GM23338 (cell line): ENCODE data around the gene CATSPERD. TPM values are rescaled to one million over a fixed set of nuclear protein-coding genes. Genes with fewer than 3 reads are reported as not detected.
A peak's percentile ranks its signal among the peaks of the same experiment; 100 is the strongest.

Experiments used
- ATAC-seq: fragments of 200-7000 bp; cut with Tn5 transposase; 3 replicates; pipeline ENCODE4 v1.9.1; 2020
- DNase-seq: peaks from one replicate; pipeline ENCODE4 v3.0.0-alpha.2; 2015; ENCODE audit warnings: low spot score
- H2AFZ ChIP-seq: fragments of 200-600 bp; sonication (generic); 2 replicates; pipeline ENCODE4 v1.8.0; 2016; ENCODE audit warnings: antibody characterized with exemption, mild to moderate bottlenecking, moderate library complexity
- H3F3A ChIP-seq: fragments of 200-600 bp; sonication (generic); replicated peaks from 2 replicates; pipeline ENCODE4 v1.8.0; 2017; ENCODE audit warnings: antibody characterized with exemption, mixed run types, low read depth
- H3K27ac ChIP-seq: fragments of 200-600 bp; sonication (generic); 2 replicates; pipeline ENCODE4 v1.6.1; 2016; ENCODE audit warnings: low read depth
- H3K27me3 ChIP-seq: fragments of 200-600 bp; sonication (generic); 2 replicates; pipeline ENCODE4 v1.8.0; 2016; ENCODE audit warnings: mild to moderate bottlenecking, mixed run types, moderate library complexity; ENCODE audit not compliant: insufficient read depth
- H3K36me3 ChIP-seq: fragments of 200-600 bp; sonication (generic); 2 replicates; pipeline ENCODE4 v1.8.0; 2016; ENCODE audit warnings: mild to moderate bottlenecking; ENCODE audit not compliant: insufficient read depth
- H3K4me1 ChIP-seq: fragments of 200-600 bp; sonication (generic); 2 replicates; pipeline ENCODE4 v1.8.0; 2016; ENCODE audit warnings: mild to moderate bottlenecking, moderate library complexity; ENCODE audit not compliant: insufficient read depth
- H3K4me2 ChIP-seq: fragments of 200-600 bp; sonication (generic); 2 replicates; pipeline ENCODE4 v1.7.1; 2017; ENCODE audit warnings: mixed run types
- H3K4me3 ChIP-seq: fragments of 200-600 bp; sonication (generic); 2 replicates; pipeline ENCODE4 v1.6.1; 2016; ENCODE audit warnings: mixed run types
- H3K79me2 ChIP-seq: fragments of 200-600 bp; sonication (generic); replicated peaks from 2 replicates; pipeline ENCODE4 v1.8.0; 2017; ENCODE audit warnings: mild to moderate bottlenecking; ENCODE audit not compliant: insufficient read depth
- H3K9me2 ChIP-seq: fragments of 200-600 bp; sonication (generic); 2 replicates; pipeline ENCODE4 v1.8.0; 2017; ENCODE audit not compliant: insufficient read depth
- H4K20me1 ChIP-seq: fragments of 200-600 bp; sonication (generic); replicated peaks from 2 replicates; pipeline ENCODE4 v1.8.0; 2017; ENCODE audit warnings: mild to moderate bottlenecking; ENCODE audit not compliant: insufficient read depth
- H3K27ac Mint-ChIP-seq: 2 replicates; pipeline ENCODE4 v1.8.0; 2020; ENCODE audit warnings: inconsistent platforms, mild to moderate bottlenecking, moderate library complexity, mixed read lengths
- H3K27me3 Mint-ChIP-seq: 3 replicates; pipeline ENCODE4 v1.8.0; 2022; ENCODE audit warnings: low read depth, mild to moderate bottlenecking, moderate library complexity, mixed read lengths, inconsistent platforms; ENCODE audit not compliant: insufficient read depth, poor library complexity
- H3K36me3 Mint-ChIP-seq: 3 replicates; pipeline ENCODE4 v1.8.0; 2021; ENCODE audit warnings: low read depth, mild to moderate bottlenecking, inconsistent platforms, moderate library complexity, mixed read lengths
- H3K4me1 Mint-ChIP-seq: 3 replicates; pipeline ENCODE4 v1.8.0; 2020; ENCODE audit warnings: mild to moderate bottlenecking, inconsistent platforms, mixed read lengths
- H3K4me3 Mint-ChIP-seq: 3 replicates; pipeline ENCODE4 v1.8.0; 2021; ENCODE audit warnings: moderate library complexity, mild to moderate bottlenecking, inconsistent platforms, mixed read lengths
- H3K9me3 Mint-ChIP-seq: 3 replicates; pipeline ENCODE4 v1.8.0; 2020; ENCODE audit warnings: moderate library complexity, mild to moderate bottlenecking, inconsistent platforms, mixed read lengths
- ETS1 ChIP-seq: IDR thresholded peaks from 2 replicates; pipeline ENCODE4 v1.6.1; 2016; ENCODE audit warnings: antibody characterized with exemption
- POLR2AphosphoS5 ChIP-seq: IDR thresholded peaks from 2 replicates; pipeline ENCODE4 v1.6.1; 2016; ENCODE audit warnings: antibody characterized with exemption, low read depth
- STAT1 ChIP-seq: IDR thresholded peaks from one replicate; pipeline ENCODE4 v1.6.1; 2016; ENCODE audit warnings: antibody characterized with exemption; ENCODE audit not compliant: unreplicated experiment
- ZNF462 ChIP-seq: fragments of 250-450 bp; sonication (Bioruptor Pico); IDR thresholded peaks from 2 replicates; pipeline ENCODE4 v1.5.0; 2020; ENCODE audit warnings: mild to moderate bottlenecking, moderate library complexity
- polyA plus RNA-seq: library from polyadenylated mRNA; unstranded; fragments of >200 nt; fragmentation: Nextera tagmentation; extraction: Ambion mirVana; gene quantifications from 2 replicates; pipeline ENCODE4 v1.2.1, GENCODE V29; 2016
- total RNA-seq: library from RNA; depleted of rRNA; stranded (reverse); fragments of >200 nt; shearing (Covaris generic); gene quantifications from 2 replicates; pipeline ENCODE4 v1.2.3, GENCODE V29; 2014

CATSPERD gene
- total and polyA plus RNA-seq, 2 experiments from 2014 or later, result 0.17 TPM; not detected in 1

- Histone ChIP-seq H3K4me1 (no peaks in the 10 kb centered on the region; the same call in 1 of the 2 replicates), H3K4me3 (peak overlapping the region; percentile 100), H3K79me2 (peaks cover 27% of the 10 kb centered on the region), H3K9me2 (no peaks in the 10 kb centered on the region), H3K4me2 (peak overlapping the region; percentile 93), H3K27me3 (no peaks in the 10 kb centered on the region), H2AFZ (no peak overlapping the region), H3F3A (peaks cover 20% of the 10 kb centered on the region), H3K36me3 (no peaks in the 10 kb centered on the region), H3K27ac (peak overlapping the region; percentile 95; the same call in 1 of the 2 replicates), H4K20me1 (peaks cover 6% of the 10 kb centered on the region; the same call in 1 of the 2 replicates)
- H3K36me3 Mint-ChIP-seq, result peaks cover 54% of the 10 kb centered on the region
- peak overlapping the region; percentile 100 for H3K4me3 Mint-ChIP-seq
- peaks cover 51% of the 10 kb centered on the region for H3K27me3 Mint-ChIP-seq
- TF ChIP-seq STAT1 (no peak), POLR2AphosphoS5 (peak; percentile 32)
- ATAC-seq (no peak), DNase-seq (peak; percentile 47)
- peaks cover 6% of the 10 kb centered on the region; the same call in 1 of the 3 replicates for H3K4me1 Mint-ChIP-seq
- H3K9me3 Mint-ChIP-seq, result peaks cover 8% of the 10 kb centered on the region; the same call in 1 of the 3 replicates
- peak overlapping the region; percentile 99 for H3K27ac Mint-ChIP-seq
These were observed 29.2 kb upstream of the CATSPERD start for GRCh38 chr19:5690955-5691821.

- peak overlapping the region; percentile 100 for H3K4me3 ChIP-seq
- peak overlapping the region; percentile 93 for H3K4me2 ChIP-seq
- H4K20me1 ChIP-seq, result peaks cover 6% of the 10 kb centered on the region; the same call in 1 of the 2 replicates
- peaks cover 61% of the 10 kb centered on the region for H3K36me3 Mint-ChIP-seq
- no peaks in the 10 kb centered on the region for H3K4me1 ChIP-seq
- peak; percentile 4 for DNase-seq
- peaks cover 6% of the 10 kb centered on the region; the same call in 1 of the 3 replicates for H3K4me1 Mint-ChIP-seq
- TF ChIP-seq POLR2AphosphoS5, result peak; percentile 25
- no peak for TF ChIP-seq ETS1
- no peaks in the 10 kb centered on the region for H3K9me2 ChIP-seq
- H3K27ac ChIP-seq, result peak overlapping the region; percentile 66; the same call in 1 of the 2 replicates
- H3K27me3 Mint-ChIP-seq, result peaks cover 54% of the 10 kb centered on the region
- peak overlapping the region; percentile 77; the same call in 1 of the 2 replicates for H3K27ac Mint-ChIP-seq
- H3K9me3 Mint-ChIP-seq, result peaks cover 8% of the 10 kb centered on the region; the same call in 1 of the 3 replicates
- H3F3A ChIP-seq, result peaks cover 20% of the 10 kb centered on the region
- H3K4me3 Mint-ChIP-seq, result peak overlapping the region; percentile 100
- no peak for ATAC-seq
- no peaks in the 10 kb centered on the region for H3K36me3 ChIP-seq
- no peaks in the 10 kb centered on the region for H3K27me3 ChIP-seq
- H3K79me2 ChIP-seq, result peaks cover 27% of the 10 kb centered on the region
- H2AFZ ChIP-seq, result no peak overlapping the region
These were observed 28.4 kb upstream of the CATSPERD start for GRCh38 chr19:5691822-5692722.

- Mint-ChIP-seq H3K27ac (0 out of 2 replicates have a peak overlapping the region, but pooled peaks have one; percentile 56), H3K9me3 (peaks cover 8% of the 10 kb centered on the region; the same call in 2 of the 3 replicates), H3K4me1 (peaks cover 6% of the 10 kb centered on the region; the same call in 1 of the 3 replicates), H3K27me3 (peaks cover 58% of the 10 kb centered on the region), H3K36me3 (peaks cover 66% of the 10 kb centered on the region), H3K4me3 (peak overlapping the region; percentile 100)
- no peak for DNase-seq
- Histone ChIP-seq H3K27me3 (no peaks in the 10 kb centered on the region), H3K36me3 (no peaks in the 10 kb centered on the region), H3K79me2 (peaks cover 27% of the 10 kb centered on the region), H3K4me2 (no peak overlapping the region), H3K9me2 (no peaks in the 10 kb centered on the region), H3F3A (peaks cover 20% of the 10 kb centered on the region), H2AFZ (no peak overlapping the region), H3K27ac (peak overlapping the region; percentile 66; the same call in 1 of the 2 replicates), H3K4me3 (no peak overlapping the region), H4K20me1 (peaks cover 6% of the 10 kb centered on the region; the same call in 1 of the 2 replicates), H3K4me1 (no peaks in the 10 kb centered on the region)
- ATAC-seq, result no peak
- no peak for TF ChIP-seq ZNF462 (CRISPR knock-in tag)
These were observed 27.7 kb upstream of the CATSPERD start for GRCh38 chr19:5692723-5693194.
